HG03432 (cell line): ENCODE measurements around the gene SUGP2.
"Not testable (repeated sequence)": the region's sequence is repeated elsewhere in the genome, so short reads cannot be mapped to it uniquely, and the experiment has no call there.

Experiments used
- ATAC-seq: cut with Tn5 transposase; IDR thresholded peaks from one replicate; pipeline ENCODE4 v1.9.1; 2021; ENCODE audit warnings: mild to moderate bottlenecking, moderate library complexity; ENCODE audit not compliant: unreplicated experiment

The SUGP2 gene

DNA sequence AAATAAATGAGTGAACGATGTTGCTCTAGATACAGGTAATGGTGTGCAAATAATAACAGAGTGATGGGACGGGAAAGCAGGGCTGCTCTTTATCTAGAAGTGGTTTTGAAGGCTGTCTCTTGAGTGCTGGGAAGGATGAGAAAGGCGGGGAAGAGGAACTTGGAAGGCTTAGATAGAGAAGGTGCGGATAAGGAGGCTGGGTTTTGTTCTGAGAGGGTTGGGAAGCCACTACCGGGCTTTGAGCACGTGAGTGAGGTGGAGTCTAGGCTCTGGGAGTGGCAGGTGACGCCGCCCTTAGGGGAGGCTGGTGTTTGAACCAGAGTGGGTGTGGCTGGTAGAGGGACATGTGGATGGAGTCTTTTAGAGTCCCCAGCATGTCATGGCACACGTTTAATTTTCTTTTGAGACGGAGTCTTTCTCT lies 897 bp upstream of the SUGP2 start:
- ATAC-seq = peak; percentile 35

DNA sequence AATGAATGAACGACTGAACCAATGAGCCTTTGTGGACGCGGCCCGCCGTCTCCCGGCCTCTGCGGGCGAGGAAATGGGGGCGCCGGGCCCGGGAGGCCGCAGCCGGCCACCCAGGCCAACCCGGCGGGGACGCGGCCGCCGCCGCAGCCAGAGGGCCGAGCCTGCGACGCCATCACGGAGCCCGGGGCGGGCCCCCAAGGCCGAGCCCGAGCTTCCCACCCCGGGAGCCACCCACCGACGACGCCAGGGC lies 216 bp downstream of the SUGP2 start:
- peak; percentile 31 for ATAC-seq

DNA sequence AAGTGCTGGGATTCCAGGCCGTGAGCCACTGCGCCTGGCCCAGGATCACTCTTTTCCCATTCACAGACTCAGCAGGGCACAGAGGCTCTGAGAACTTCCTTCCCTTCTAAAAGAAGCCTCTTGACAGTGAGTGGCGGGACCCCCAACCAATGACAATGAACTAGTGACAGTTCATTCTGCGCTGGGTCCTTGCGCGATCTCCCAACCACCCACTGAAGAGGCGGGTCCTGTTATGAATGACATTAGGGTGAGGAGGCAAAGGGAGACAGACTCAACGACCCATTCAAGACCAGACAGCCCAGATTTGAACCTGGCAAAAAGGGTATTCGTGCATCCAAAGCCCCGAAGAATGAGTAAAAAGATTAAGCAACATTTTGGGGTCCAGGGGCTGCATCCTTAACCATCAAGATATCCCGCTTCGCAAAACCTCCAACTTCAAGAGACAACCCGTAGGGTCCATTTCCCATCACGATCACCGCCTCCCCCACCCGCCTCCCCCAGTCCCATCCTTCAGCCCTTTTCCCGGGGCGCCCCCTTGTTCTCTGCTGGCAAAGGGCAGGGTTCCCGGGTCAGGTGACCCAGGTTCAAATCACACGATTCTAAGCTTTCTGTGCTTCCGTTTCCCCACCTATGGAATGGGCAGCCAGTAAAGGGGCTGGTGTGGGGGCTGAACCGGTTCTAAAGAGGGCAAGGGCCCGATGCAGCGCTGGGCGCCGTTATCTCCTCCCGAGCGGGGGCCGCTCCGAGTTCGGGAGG lies 719 bp downstream of the SUGP2 start:
- no peak for ATAC-seq

DNA sequence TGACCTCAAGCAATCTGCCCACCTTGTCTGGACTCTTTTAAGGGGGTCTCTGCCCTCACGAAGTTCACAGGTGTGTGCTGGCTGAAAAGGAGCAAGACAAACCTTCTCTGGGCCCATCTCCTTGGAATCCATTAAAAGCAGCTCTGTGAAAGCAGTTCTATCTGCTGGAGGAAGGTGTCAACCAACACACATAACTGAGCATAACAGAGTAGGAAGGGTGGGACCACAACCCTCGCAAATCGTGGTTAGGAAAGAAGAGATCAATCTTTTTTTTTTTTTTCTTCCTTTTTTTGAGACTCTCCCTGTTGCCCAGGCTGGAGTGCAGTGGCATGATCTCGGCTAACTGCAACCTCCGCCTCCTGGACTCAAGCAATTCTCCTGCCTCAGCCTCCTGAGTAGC lies 1.4 kb downstream of the SUGP2 start:
- ATAC-seq = no peak

DNA sequence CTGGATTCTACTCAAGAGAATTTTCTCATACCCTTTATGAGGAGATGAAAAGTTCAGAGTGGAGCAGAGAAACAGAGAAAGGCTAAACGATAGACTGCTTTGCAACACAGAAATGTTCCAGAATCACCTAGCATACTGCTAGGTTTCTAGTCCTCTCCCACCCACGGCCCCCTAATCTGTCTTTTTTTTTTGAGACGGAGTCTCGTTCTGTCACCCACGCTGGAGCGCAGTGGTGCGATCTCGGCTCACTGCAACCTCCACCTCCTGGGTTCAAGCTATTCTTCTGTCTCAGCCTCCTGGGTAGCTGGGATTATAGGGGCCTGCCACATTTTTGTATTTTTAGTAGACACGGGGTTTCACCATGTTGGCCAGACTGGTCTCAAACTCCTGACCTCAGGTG lies 4.8 kb downstream of the SUGP2 start:
- no peak for ATAC-seq

DNA sequence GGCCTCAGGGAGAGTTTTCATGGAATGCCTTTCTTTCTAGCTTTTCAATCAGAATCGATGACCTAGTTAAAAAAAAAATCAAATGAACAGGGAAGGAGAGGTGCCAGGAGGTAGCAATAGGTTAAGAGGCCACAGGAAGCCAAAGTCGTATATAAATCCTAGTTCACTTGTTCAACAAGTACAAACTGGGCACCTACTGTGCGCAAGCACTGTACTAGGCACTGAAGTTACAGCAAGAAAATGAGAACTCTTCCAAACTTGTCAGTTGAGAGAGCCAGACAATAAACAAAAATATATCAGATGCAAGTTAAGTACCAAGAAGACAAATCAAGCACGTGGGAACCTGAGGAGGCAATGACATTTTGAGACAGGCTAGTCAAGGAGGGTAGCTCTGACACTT lies 6.1 kb downstream of the SUGP2 start:
- ATAC-seq = no peak

DNA sequence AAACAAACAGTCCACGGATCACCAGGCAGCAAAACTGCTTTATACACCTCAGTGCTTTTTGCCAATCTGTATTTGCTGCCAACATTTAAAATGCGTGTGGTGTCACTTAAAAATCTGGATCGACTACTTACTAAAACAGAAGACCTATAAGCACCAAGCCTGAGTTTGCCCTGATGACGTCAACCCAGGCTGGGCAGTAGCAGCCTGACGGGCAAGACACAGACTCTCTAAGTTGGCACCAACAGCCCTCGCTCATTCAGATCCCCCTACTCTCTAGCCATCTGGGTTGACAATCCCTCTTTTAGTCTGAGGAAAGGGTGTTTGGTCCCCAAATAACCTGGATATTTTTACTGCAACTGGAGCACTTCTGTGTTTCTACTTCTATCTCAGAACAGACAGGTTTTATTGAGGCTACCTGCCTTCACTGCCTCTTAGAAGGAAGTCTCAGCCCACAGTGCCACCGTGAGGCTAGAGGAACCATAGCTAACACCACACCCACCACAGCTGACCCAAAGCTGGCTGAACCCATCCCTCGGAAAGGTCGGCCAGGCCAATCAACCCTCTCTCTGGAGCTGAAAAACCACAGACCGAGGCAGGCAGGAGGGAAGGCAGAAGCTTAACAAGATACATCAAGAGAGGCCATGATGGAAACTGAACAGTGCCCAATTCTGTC lies 6.9 kb downstream of the SUGP2 start:
- ATAC-seq = no peak

DNA sequence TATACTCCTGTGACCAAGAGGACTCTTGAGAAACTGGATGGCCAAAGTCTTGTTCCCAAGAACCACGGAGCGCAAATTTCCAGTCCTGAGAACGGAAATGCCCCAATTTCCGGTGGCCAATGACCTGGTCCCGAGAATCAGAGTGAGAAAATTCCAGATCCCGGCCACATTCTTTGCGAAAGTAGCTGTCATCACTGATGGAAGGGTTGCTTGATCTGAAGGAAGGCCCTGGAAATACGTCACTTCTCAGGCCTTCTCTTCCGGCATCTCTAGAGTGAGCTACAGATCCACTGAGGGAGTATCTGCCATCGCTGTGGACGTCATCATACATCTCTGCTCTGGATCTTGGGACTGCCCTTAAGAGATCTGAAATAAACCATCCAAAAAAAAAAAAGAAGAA lies 7.5 kb downstream of the SUGP2 start:
- ATAC-seq = no peak

DNA sequence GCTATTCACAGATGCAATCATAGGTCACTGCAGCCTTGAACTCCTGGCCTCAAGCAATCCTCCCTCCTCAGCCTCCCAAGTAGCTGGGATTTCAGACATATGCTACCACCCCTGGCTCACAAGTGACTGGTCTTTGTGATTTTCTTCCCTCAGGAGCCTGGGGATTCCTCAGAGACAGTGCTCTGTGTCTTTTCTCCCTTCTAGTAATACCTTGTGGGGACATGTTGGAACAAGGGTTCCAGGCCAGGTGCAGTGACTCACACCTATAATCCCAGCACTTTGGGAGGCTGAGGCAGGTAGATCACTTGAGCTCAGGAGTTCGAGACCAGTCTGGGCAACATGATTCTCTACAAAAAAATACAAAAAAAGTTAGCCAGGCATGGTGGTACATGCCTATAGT lies 9.9 kb downstream of the SUGP2 start:
- not testable (repeated sequence) for ATAC-seq

DNA sequence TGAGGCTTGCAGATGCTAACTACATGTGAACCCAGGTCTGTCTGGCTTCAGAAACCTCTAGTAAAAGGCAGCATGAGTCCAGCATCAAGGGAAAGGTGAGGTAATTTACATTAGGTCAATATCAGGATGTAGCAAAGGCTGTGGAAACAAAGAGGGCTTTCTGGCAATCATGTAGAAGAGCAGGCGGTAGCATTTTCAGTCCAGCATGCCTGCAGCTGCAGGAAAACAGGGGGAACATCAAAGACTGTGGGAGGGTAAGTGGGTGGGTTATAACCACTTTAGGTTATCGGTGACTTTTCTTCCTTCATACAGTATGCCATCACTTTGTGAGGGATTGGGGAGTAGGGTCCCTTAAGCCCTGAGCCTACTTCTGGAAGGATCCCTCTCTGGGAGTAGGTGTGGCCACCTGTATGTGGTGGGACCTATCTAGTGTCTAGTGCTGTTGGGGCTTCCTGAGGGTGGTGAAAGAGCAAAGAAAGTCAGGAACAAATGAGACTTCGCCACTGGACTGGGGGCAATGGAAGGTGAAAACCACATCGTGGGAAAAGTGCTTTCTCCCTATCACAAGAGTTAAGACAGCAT lies 10.8 kb downstream of the SUGP2 start:
- ATAC-seq = no peak

DNA sequence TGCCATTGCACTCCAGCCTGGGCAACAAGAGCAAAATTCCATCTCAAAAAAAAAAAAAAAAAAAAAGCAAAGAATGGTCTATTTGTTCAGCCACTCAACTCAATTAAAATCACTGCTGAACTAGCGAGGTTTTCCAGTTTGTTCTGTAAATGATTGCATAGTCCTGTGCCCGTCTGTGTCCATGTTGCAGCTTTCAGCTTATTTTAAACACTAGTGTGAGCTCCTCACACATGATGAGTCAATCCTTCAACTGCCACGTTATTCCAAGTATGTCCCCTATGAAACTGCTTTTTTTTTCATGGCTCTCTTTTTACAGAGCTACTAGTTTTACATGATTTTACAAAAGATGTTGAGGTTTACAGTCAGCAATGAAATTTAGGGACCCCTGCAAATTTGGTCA lies 12.2 kb downstream of the SUGP2 start:
- ATAC-seq = no peak

DNA sequence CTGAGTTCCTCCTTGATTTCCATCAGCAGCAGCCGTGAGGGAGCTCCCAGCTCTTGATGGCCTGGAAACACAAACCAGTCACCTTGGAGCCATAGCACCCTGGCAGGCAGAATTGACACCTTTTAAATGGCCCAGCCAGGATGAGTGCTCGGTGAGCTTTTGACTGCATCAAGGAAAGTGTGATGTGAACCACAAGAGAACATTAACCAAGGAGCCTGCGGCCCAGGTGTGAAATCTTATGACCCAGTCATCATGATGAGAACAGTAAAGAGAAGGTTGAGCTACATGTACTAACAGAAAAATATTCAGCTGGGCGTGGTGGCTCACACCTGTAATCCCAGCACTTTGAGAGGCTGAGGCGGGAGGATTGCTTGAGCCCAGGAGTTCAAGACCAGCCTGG lies 22.8 kb downstream of the SUGP2 start:
- ATAC-seq = no peak

DNA sequence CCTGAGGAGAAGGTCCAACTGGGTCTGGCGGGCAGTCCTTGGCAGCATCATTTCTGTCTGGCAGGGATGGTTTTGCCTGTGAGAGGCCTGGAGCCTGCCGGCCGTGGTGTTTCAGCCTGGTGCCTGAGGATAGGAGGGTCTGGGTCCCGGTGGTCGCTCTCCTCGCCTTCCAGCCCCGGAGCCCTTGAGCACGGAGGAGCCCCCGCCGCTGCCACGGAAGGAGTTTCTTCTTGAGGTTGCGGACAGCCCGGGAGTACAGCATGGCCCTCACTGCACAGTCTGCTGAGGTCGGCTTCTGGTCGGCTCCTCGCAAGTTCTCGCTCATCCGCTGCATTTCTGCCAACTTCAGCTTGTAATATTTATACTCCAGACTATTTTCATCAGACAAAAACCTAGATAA lies 23.4 kb downstream of the SUGP2 start:
- no peak for ATAC-seq

DNA sequence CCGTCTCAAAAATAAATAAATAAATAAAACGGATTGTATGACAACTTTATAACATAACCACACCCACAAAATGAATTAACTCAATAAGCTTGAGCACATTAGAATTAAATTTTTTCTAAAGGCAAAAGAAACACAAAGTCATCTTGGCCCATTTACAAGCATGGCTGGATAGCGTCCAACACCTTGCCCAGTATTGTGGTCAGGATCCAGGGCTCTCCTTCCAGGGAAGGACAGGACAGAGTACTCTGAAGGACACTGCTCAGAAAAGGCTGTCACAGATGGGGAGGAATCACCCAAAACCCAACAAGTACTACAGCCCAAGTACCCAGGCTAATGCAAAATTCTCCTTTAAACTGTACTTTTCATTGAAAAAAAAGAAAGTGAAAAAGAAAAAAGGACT lies 27.1 kb downstream of the SUGP2 start:
- ATAC-seq = no peak

DNA sequence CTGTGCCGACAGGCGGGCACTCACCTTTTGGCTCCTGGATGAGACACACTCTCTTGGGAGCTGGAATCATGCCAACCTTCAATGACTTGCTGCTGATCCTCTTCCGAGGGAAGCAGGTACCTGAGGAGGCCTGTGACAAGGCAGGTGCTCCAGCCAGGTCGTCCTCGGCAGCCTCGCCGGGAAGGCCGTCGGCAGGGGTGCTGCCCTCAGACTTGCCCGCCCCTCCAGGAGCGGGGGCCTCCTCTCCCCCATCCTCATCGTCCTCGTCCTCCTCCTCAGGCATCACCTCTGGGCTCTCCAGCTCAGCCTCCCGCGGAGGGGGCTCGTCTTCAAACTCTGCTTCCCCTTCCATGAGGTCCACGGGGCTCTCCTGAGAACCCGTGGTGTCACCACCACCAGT lies 29.2 kb downstream of the SUGP2 start:
- no peak for ATAC-seq

DNA sequence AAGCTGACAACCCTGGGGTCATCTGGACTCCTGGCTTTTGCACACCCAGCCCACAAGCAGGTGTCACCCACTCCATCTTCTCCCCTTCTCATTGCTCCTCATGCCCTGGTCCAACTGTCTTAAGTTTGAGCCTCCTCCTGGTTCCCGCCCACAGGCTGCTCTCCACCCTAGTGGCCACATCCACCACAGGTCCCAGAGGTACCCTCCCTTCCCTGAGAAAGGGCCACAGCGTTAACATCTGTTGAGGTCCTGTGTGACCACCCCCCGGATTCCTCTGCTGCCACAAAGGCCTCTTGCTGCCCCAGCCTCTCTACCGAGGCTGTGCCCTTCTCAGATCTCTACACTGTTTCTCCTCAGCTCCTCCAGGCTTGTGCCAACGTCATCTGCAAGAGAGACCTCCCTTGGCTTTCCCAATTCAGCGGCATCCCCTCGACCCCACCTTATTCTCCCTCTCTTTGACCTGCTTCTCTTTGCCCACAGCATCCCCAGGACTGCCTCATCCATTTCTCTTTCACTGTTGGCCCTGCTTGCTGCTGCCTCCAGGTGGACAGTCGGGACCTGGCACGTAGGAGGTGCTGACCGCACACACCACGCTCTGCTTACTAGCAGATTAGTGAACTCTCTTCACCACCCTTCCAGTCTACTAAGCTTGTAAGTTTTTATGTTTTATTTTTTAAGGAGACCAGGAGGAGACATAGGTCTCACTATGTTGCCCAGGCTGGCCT lies 33.3 kb downstream of the SUGP2 start:
- ATAC-seq = no peak

DNA sequence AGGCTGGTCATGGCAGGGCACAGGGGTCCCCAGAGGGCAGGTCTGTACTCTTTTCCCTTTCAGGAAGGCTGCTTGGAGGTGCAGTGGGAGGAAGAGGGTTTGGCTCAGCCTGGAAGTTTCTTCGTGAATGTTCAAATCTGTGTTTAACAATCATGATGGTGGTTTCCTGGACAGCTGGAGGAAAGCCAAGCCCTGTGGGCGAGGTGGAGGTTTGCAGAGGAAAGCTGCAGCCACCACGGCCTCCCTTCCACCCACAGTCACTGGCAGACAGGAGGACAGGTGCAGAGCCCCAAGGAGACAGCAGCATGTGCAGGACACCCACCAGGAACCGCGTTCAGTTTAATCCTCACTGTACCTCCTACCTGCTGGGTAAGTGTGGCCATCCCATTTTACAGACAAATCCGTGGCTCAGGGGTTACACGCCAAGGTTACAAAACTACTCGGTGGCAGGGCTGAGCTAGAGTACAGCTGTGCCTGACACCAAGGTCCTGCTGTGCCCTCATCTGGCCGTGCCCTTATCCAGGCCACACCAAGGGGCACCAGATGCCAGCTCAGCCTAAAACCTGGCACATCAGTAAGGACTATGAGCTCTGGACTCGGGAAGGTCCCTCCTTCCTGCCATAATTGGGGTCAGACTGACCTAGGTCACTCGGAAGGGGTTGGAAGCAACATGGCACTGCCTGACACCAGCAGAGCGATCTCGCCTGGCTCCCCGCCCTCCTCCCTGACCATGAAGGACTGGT lies 34.1 kb downstream of the SUGP2 start:
- no peak for ATAC-seq

DNA sequence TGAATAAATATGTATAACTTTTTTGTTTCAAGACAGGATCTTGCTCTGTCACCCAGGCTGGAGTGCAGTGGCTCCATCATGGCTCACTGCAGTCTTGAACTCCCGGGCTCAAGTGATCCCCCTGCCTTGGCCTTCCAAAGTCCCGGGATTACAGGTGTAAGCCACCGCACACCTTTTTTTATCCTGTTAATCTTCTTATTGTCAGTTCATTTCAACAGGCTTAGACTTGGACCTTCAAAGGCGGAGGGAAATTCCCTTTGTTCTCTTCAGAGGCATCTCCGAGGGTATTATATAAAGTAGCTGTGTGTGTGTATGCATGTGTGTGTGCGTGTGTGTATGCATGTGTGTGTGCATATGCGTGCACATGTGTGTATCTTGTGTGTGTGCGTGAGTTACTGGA lies 35.0 kb downstream of the SUGP2 start:
- ATAC-seq = no peak

DNA sequence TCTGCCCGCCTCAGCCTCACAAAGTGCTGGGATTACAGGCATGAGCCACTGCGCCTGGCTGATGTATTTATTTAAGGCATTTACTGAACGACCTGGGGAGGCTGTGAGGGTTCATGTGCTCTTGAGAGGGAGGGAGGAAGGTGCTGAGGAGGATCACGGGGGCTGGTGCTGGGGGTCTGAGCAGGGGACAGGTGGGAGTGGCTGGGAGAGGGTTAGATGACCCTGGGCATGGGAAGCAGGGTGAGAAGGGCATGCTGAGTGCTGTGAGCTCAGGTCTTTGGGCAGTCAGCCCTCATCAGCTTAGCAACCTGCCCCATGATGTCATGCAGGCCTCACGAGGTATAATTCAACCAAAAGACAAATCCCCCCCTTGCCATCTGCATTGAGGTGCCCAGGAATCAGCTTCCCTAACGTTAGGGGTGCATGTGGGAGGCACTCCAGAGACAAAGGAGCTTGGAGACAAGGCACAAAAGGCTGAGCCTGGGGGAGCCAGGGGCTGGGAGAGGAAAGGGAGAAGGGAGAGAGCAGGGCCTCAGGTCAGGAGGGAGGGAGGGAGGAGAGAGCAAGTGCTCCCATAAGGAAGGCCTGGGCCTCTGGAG lies 36.4 kb downstream of the SUGP2 start:
- no peak for ATAC-seq

DNA sequence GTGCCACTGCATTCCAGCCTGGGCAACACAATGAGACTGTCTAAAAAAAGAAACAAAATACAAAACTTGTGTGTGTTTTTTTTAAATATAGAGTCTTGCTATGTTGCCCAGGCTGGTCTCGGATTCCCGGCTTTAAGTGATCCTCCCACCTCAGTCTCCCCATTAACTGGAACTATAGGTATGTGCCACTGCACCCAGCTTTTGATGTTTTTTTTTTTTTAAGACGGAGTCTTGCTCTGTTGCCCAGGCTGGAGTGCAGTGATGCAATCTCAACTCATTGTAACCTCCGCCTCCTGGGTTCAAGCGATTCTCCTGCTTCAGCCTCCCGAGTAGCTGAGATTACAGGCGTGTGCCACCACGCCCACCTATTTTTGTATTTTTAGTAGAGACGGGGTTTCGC lies 37.0 kb downstream of the SUGP2 start:
- no peak for ATAC-seq

DNA sequence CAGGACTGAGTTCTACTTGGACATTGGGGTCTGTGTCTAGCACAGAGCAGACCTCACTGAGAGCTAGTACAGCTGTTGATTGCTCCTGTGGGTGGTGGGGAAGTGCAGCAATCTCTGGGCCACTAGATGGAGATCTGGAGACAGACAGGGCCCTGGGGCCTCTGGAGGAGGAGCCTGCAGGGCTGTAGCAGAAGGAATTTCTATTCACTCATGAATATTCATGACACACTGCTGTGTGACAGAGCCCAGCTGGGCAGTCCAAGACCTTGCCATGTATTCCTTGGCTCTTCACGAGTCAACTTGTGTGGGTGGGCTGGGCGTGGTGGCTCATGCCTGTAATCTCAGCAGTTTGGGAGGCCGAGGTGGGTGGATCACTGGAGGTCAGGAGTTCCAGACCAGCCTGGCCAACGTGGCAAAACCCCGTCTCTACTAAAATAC lies 37.5 kb downstream of the SUGP2 start:
- ATAC-seq = no peak
